ENCODE results near the gene ADAM12.
"Not testable (repeated sequence)": the region's sequence is repeated elsewhere in the genome, so short reads cannot be mapped to it uniquely, and the experiment has no call there.

ADAM12 gene

GRCh38 chr10:126349676-126350075, 38.6 kb downstream of the ADAM12 start:
- TF ChIP-seq EZH2phosphoT487 (IDR thresholded peaks at IDR 0.05; ENCODE audit: borderline replicate concordance, low read length) = no peak
- no peak for TF ChIP-seq CTCF (IDR thresholded peaks at IDR 0.05; ENCODE audit: low read depth, low read length, poor library complexity, severe bottlenecking)

DNA sequence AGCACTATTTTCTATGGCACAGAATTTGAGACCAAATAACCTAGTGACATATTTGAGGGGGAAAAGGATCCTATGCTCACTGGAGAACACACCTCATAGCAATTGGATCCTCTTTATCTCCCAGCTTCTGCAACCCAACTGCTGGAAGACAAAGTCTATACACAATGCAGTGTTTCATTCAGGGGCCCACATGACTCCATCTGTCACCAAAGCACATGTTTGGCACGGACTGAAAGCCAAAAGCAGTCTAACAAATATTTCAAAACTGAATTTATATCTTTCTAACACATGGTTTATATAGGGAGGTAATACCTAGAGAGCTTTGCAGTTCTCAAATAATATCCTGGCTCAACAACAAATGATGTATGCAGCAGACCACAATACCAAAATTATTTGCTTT, 39.2 kb downstream of the ADAM12 start:
- Histone ChIP-seq H3K4me3 (ENCODE audit: low read length) (no peak overlapping the region), H3F3A (ENCODE audit: control insufficient read depth, insufficient read depth) (no peaks in the 10 kb centered on the region), H3K4me1 (ENCODE audit: control insufficient read depth, low read length) (no peaks in the 10 kb centered on the region), H4K20me1 (ENCODE audit: control insufficient read depth, insufficient read depth, low read depth, low read length) (no peaks in the 10 kb centered on the region), H3K9me3 (ENCODE audit: control insufficient read depth, insufficient read depth, low read length) (no peaks in the 10 kb centered on the region), H3K36me3 (ENCODE audit: control insufficient read depth, low read length) (no peaks in the 10 kb centered on the region), H3K4me2 (ENCODE audit: low read length) (no peak overlapping the region), H3K27ac (ENCODE audit: low read depth, low read length) (no peak overlapping the region), H3K9me2 (replicated peaks; ENCODE audit: control insufficient read depth, low read length) (no peaks in the 10 kb centered on the region), H3K79me2 (ENCODE audit: control insufficient read depth, low read length) (no peaks in the 10 kb centered on the region), H3K27me3 (ENCODE audit: control insufficient read depth, low read length) (no peaks in the 10 kb centered on the region)
- no peak for TF ChIP-seq EZH2phosphoT487 (IDR thresholded peaks at IDR 0.05; ENCODE audit: borderline replicate concordance, low read length)
- TF ChIP-seq CTCF (IDR thresholded peaks at IDR 0.05; ENCODE audit: low read depth, low read length, poor library complexity, severe bottlenecking) = no peak

More at GRCh38 chr10:126349676-126350075, 38.6 kb downstream of the ADAM12 start:
- H3K9me2 ChIP-seq (replicated peaks; ENCODE audit: control insufficient read depth, low read length) = no peaks in the 10 kb centered on the region
- H3K4me3 ChIP-seq (ENCODE audit: low read length) = no peak overlapping the region
- no peaks in the 10 kb centered on the region for H3K27me3 ChIP-seq (ENCODE audit: control insufficient read depth, low read length)
- H3K9me3 ChIP-seq (ENCODE audit: control insufficient read depth, insufficient read depth, low read length) = no peaks in the 10 kb centered on the region
- no peak overlapping the region for H3K4me2 ChIP-seq (ENCODE audit: low read length)
- H4K20me1 ChIP-seq (ENCODE audit: control insufficient read depth, insufficient read depth, low read depth, low read length) = no peaks in the 10 kb centered on the region
- H3K27ac ChIP-seq (ENCODE audit: low read depth, low read length) = no peak overlapping the region
- H3K79me2 ChIP-seq (ENCODE audit: control insufficient read depth, low read length) = no peaks in the 10 kb centered on the region
- no peaks in the 10 kb centered on the region for H3K36me3 ChIP-seq (ENCODE audit: control insufficient read depth, low read length)
- H3F3A ChIP-seq (ENCODE audit: control insufficient read depth, insufficient read depth) = no peaks in the 10 kb centered on the region
- no peaks in the 10 kb centered on the region for H3K4me1 ChIP-seq (ENCODE audit: control insufficient read depth, low read length)

- H3K27ac ChIP-seq (ENCODE audit: low read depth, low read length) = not testable (repeated sequence)
Observed at GRCh38 chr10:126343496-126343895, 44.8 kb downstream of the ADAM12 start.

DNA sequence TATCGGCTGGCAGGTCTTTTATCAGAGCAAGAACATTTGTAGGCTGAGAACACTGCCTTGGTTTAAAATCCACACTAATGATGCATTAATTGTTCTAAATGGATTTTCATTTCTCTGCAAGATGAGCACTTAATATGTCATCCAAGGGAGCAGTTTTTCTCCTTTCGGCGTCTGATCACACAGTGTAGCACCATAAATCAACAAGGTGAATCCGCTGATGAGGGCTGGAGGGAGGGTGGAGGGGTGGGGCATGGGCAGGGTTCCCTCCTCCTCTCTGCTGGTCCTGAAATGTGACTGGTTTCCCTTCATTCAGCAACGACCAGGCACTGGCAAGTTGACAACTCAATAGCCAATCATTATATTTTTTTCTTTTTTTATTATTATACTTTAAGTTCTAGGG, 45.6 kb downstream of the ADAM12 start:
- Histone ChIP-seq H3K9me2 (replicated peaks; ENCODE audit: control insufficient read depth, low read length) (no peaks in the 10 kb centered on the region), H3K9me3 (ENCODE audit: control insufficient read depth, insufficient read depth, low read length) (no peaks in the 10 kb centered on the region), H3K36me3 (ENCODE audit: control insufficient read depth, low read length) (no peaks in the 10 kb centered on the region), H3K4me2 (ENCODE audit: low read length) (no peak overlapping the region), H4K20me1 (ENCODE audit: control insufficient read depth, insufficient read depth, low read depth, low read length) (no peaks in the 10 kb centered on the region), H3K27me3 (ENCODE audit: control insufficient read depth, low read length) (no peaks in the 10 kb centered on the region), H3K4me1 (ENCODE audit: control insufficient read depth, low read length) (no peaks in the 10 kb centered on the region), H3F3A (ENCODE audit: control insufficient read depth, insufficient read depth) (no peaks in the 10 kb centered on the region), H3K79me2 (ENCODE audit: control insufficient read depth, low read length) (no peaks in the 10 kb centered on the region), H3K4me3 (ENCODE audit: low read length) (no peak overlapping the region), H3K27ac (ENCODE audit: low read depth, low read length) (no peak overlapping the region)
- TF ChIP-seq CTCF (IDR thresholded peaks at IDR 0.05; ENCODE audit: low read depth, low read length, poor library complexity, severe bottlenecking) (no peak), EZH2phosphoT487 (IDR thresholded peaks at IDR 0.05; ENCODE audit: borderline replicate concordance, low read length) (no peak)

More at GRCh38 chr10:126343496-126343895, 44.8 kb downstream of the ADAM12 start:
- not testable (repeated sequence) for H3K4me3 ChIP-seq (ENCODE audit: low read length); H3K4me2 ChIP-seq (ENCODE audit: low read length); H4K20me1 ChIP-seq (ENCODE audit: control insufficient read depth, insufficient read depth, low read depth, low read length); H3K36me3 ChIP-seq (ENCODE audit: control insufficient read depth, low read length); H3K9me2 ChIP-seq (replicated peaks; ENCODE audit: control insufficient read depth, low read length); H3F3A ChIP-seq (ENCODE audit: control insufficient read depth, insufficient read depth); H3K79me2 ChIP-seq (ENCODE audit: control insufficient read depth, low read length); H3K4me1 ChIP-seq (ENCODE audit: control insufficient read depth, low read length); H3K27me3 ChIP-seq (ENCODE audit: control insufficient read depth, low read length); H3K9me3 ChIP-seq (ENCODE audit: control insufficient read depth, insufficient read depth, low read length)

Data from DOHH2 (cell line).